Cardiac ventricle fibroblast (primary cell): ENCODE data around the gene CALML6. TPM values are rescaled to one million over a fixed set of nuclear protein-coding genes. Genes with fewer than 3 reads are reported as not detected.

Experiments used
- total RNA-seq: library from RNA; depleted of rRNA; stranded (reverse); fragments of >200 nt; gene quantifications from 2 replicates; pipeline ENCODE4 v1.2.3, GENCODE V29; 2015

Gene CALML6
- 0.10 and 0.44 TPM in 2 replicates for total RNA-seq

DNA sequence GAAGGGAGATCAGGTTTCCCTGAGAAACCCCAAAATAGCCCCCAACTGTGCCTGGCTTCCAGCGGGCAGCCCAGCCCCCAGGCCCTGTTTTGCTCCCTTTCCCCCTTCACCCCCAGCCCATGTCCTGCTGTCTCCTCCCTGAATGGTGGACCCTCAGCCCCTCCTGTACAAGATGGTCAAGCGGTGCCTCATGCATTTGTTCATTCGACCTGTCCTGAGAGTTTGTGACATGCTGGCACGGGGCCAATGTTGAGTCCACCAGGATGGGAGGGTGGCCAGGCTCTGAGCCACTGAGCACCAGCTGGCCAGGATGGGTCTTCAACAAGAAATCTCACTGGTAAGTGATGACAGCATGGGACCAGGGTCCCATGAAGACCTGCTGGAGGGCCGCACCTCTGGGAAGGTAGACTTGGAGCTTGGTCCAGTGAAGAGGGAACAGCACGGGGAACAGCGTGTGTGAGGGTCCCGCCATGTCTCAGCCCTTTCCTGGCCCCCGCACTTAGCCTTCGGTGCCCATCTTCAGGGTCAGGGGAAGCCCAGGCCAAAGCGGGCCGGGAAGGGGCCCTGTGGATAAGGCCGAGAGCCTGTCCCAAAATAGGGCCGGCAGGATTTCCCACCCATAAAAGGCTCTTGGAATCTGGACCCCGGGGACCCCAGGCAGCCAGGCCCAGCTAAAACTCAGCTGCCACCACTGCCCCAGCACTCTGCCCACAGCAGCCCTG is at the start of gene CALML6:
TSS of gene CALML6 (plus strand) at position 290 of the 722 bp plus-strand sequence. CDS start at position 311, 21 bp downstream.

DNA sequence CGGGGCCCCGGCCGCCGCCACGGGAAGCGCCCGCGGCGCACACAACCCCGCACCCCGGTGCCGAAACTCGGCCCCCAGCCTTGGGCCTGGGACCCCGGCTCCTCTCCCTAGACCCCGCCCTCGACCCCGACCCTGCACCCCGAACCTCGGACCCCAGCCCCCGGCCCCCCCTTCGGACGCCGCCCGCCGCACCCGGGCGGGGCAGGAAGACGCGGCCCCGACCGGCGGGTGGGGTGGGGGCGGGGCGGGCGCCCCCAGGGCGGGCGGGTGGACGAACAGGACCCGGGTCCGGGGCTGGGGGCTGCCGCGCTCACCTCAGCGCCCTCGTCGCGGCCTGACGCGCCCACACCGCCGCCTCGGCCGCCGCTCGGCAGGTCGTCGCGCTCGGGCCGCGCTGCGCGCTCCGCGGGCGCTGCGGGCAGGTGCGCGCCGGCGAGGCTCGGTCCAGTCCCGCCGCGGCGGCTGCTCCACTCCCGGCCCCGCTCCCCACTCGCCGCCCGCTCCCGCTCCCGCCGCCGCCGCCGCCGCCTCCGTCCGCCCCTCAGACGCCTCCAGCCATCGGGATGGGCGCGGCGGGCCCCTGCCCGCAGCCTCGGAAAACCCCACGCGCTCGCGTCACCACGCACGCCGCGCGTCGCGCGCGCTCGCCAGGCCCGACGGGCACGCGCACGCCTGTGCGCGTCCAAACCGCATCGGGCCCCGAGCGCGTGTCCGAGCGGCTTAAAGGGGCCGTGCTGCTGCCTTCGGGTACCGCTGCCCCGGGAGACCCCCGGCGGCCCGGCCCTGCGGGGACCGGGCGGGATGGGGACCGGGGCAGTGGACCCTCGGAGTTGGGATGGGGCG is 24.3 kb upstream of the CALML6 start, which contains the start of gene GNB1:
TSS of gene GNB1 (minus strand) at position 582 of the 843 bp plus-strand sequence. CDS start 65,634 bp downstream, outside the sequence.

DNA sequence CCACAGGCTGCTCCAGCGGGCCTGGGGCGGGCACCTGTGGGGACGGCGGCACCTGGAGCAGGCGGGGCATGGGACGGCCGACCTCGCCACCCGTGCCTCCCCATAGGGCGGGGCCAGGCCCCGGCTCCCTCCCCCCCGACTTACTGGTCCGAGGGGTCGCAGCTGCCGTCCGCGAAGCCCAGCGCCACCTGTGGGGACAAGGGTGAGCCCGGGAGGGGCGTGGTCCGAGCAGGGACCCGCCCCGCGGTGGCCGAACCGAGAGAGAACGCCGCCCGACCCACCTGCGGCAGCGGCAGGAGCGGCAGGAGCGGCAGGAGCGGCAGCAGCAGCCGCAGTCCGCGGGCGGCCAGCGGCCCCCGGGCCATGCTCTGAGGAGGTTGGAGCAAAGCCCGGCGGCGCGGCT is 3.8 kb downstream of the CALML6 start, which contains the start of gene TMEM52:
TSS of gene TMEM52 (minus strand) at position 379 of the 403 bp plus-strand sequence. CDS start at position 365, 14 bp downstream.

Other genes with a start within 250 kb of the CALML6 start
- 43.6 and 43.7 TPM in 2 replicates for gene SLC35E2B, start 222.5 kb upstream of the CALML6 start, total RNA-seq
- gene CDK11A, start 190.9 kb upstream of the CALML6 start, total RNA-seq = 6.8 and 8.1 TPM in 2 replicates
- 53.7 TPM in 2 replicates for gene NADK, start 136.8 kb upstream of the CALML6 start, total RNA-seq
- 100 and 103 TPM in 2 replicates for gene GNB1, start 24.2 kb upstream of the CALML6 start, total RNA-seq
- 13.5 TPM in 1 of 2 replicates, not detected in the other for gene TMEM52, start 4.0 kb downstream of the CALML6 start, total RNA-seq
- not detected in 2 replicates for gene CFAP74, start 88.5 kb downstream of the CALML6 start, total RNA-seq
- gene GABRD, start 104.1 kb downstream of the CALML6 start, total RNA-seq = 0.37 TPM in 1 of 2 replicates, not detected in the other
- 0.15 and 2.3 TPM in 2 replicates for gene PRKCZ, start 135.2 kb downstream of the CALML6 start, total RNA-seq